HG02852 (cell line): ENCODE results near the gene SH3PXD2A.
"Not testable (repeated sequence)": the region's sequence is repeated elsewhere in the genome, so short reads cannot be mapped to it uniquely, and the experiment has no call there.

Experiments
- ATAC-seq: cut with Tn5 transposase; IDR thresholded peaks from one replicate; pipeline ENCODE4 v1.9.1; 2021; ENCODE audit warnings: mild to moderate bottlenecking, moderate library complexity; ENCODE audit not compliant: unreplicated experiment

SH3PXD2A gene

DNA sequence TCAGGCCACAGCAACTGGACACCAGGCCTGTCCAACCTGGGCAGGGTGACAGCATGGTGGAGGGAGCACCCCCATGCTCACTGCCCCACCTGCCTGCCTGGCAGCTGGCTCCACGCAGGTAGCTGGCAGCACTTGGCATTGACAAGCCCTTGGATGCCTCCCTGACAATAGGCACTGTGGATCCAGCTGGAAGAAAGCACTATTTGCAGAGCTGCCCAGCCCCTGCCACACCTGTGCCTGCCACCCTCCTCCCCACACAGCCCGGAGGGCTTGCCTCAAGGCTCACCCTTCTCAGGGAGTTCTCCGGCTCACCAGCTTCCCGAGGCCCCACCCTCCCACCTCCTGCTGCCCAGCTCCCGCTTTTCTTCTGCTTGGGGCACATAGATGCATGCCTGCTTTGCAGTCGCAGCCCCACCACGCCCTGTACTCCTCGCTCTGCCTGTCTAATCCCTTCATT is 201.8 kb downstream of the SH3PXD2A start:
- no peak for ATAC-seq

DNA sequence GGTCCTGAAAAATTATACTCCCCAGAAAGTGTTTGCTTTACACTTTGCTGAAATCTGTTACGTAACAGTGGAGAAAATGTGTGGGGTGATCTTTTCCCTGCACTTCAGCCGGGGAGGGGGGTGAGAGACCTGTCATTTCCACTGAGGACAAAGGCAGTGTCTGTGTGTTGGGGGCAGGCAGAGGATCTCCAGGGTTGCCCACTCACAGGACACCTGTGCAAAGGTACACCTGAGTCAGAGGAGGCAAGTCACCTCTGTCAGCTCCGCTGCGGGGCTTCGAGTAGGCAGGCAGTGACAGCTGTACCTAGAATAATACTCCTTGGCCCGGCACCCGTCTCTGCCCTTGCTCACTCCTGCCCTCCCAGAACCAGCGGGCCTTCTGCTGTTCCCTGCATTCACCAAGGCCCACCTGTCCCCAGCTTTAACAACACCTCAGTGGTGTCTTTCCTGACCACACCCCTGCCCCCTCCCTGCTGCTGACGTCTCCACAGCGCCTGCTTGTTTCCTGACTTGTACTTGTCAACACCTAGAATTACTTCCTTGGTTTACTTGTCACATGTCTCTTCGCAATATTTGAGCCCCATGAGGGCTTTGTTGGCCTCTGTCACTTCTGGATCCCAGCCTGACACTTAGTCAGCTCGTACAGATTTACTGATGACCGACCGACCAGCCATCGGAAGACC is 202.6 kb downstream of the SH3PXD2A start:
- no peak for ATAC-seq

DNA sequence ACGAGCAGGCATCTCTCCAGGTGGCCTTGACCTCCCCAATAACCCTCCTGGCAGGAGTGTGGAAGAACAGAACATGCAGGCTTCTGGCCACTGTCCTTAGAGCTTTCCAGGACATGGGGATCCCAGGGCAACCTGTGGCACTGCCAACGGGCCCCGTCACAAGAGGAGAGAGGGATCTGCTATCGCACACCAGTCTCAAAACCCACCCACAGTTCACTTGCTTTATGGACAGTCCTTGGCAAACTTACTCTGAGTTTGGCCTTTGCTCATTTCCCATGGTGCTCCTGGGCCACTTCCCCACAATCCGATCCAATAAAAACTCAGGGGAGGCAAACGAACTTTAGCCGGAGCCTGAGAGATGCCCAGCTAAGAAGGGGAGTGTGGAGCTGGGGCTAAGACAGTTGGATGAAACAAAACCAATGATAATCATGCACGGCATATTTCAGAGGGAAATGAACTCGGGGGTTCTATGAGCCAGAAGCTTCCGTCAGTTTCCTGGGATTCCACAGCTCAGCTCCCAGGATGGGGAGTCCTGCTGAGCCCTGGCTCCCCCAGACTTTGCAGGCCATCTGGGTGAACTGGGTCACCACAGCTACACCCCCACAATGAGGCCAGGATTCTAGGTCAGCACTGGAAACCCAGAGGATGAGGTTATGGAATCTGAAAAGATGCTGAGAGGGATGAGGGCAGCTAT is 203.4 kb downstream of the SH3PXD2A start:
- ATAC-seq = no peak

DNA sequence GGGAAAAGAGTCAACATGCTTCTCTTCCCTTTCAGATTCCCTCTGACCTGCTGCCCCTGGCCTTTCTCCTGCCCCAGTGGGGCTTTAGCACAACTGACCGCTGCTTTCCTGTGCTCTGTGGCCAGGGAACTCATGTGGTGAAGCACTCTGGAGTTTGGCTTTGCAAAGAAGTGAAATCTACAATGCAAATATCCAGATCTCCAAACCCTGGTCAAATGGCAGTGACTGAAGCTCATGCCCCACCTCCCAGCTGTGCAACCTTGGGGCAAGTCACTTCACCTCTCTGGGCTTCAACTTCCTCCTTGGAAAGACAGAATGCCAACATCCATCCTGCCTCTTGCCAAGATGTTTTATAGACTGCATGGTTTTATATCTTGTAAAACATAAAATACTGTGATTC is 204.0 kb downstream of the SH3PXD2A start:
- ATAC-seq = no peak

DNA sequence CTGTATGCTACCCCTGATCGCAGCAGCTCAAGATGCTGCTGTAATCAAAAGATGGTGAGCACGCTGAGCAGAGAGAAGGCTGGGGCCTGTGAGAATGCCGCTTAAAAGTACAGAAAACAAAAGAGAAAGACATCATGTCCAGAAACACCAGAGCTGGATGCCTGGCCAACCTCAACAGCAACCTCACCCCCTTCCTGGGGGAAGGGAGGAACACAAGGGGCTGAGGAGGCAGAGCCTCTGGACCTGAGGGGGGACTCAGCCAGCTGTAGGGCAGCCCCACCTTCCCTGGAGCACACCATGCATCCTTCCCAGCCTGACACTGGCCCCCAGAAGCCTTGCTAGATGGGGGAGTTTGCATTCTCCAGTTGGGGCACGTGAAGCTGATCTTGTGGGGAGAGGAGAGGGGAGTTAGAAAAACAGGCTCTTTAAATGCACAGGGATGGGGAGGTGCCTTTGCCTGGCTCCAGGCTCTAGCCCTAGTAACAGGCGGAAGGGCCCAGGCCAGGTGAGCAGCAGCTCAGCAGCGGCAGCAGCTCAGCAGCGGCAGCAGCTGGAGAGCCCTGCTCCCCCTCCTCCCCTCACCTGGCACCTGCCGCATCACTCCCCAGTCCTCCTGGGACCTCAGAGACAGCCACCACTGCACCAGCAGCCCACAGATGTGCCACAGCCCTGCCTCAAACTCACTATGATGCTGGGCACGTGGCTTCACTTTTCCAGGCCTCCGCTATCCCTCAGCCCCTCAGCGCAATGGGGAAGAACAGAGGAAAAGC is 205.5 kb downstream of the SH3PXD2A start:
- no peak for ATAC-seq

DNA sequence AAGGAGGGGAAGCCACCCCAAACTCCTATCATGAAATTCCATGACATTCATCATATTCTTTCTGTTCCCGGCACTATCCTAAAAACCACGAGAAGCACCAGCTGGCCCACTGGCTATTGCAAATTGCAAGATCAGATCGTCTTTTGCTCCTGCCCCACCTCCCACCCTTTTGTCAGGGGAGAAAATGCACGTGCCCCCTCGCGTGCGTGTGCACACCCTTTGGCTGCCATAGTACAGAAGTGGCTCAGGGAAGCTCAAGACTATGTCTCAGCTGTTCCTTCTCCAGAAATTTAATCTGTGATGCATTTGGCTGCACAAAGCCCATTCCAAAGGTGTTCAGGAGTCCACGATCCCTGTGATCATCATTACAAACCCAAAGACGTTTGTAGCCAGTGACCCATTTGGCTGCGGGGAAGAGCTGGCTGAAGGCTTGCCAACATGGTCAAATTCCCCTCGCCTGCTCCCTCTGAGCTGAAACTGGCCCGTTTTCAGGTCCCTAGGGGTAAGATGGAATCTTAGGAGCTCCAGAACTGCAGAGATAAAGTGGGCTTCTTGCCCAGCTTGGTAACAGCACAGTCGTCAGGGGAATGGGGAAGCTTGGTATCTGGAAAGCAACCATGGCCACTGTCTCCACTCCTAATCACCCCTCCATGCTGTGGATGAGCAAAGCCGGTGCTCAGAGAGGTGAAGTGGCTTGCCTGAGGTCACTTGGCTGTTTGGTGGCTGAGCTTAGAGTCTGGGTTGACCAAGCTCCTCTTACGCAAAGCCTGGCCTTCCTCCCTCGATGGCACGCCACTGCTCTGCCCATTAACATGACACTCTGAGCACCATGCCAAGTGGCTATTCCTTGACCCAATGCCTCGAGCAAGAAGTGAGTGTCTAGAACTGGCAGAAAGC is 206.5 kb downstream of the SH3PXD2A start:
- no peak for ATAC-seq

DNA sequence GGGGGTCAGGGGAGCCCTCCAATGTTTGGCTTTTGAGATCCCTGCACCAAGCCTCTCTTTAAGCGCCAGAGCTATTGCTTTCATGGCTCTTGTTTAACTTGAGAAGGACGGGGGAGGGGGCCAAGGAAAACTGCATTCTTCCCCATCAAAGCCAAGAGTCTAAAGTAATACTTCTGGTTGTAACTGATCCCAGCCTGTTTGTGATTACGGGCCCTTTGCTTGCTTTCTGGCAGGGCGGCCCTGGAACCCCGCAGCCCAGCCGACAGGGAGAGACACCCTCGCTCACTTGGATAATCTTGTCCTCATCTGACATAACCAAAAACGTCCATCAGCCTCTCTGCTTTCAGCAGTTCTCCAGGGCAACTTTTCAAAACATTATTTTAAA is 207.1 kb downstream of the SH3PXD2A start:
- no peak for ATAC-seq

DNA sequence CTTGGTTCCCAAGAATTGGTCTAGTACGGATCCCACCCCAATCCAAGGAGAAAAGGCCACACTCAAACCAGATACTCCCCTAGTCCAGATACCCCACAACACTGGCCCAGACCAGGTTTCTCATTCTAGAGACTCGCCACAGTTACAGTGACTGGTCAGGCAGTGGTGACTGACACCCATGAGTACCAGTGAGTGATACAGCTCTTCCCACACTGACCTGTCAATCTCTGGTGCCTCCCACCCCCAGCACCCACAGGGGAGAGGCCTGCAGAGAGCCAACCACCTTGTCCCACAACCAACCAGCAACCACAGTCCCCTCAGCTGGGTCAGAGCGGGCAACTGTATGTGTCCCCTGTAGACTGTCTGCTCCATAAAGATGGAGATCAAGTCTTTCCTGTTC is 209.1 kb downstream of the SH3PXD2A start:
- no peak for ATAC-seq

GRCh38 chr10:103645141-103646054 is 210.0 kb downstream of the SH3PXD2A start:
- ATAC-seq = no peak

GRCh38 chr10:103643381-103643780 is 212.0 kb downstream of the SH3PXD2A start:
- ATAC-seq = no peak

DNA sequence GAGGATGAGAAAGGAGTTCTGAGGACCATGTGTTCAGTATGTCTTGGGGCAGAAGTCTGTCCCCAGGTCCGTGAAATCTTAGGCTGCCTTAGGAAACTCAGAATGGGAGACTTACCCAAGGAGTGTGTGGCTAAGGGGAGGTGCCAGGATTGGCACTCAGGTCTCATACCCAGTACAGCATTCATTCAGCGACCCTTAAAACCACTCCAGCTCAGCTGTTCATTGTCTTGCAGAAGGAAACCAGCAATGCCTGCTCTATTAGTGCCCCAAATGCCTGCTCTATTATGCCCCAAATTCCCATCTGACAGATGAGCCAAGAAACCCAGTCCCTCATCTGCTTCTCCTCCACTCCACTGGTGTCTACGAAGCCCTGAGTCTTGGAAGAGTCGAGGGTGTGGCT is 214.1 kb downstream of the SH3PXD2A start:
- ATAC-seq = no peak

DNA sequence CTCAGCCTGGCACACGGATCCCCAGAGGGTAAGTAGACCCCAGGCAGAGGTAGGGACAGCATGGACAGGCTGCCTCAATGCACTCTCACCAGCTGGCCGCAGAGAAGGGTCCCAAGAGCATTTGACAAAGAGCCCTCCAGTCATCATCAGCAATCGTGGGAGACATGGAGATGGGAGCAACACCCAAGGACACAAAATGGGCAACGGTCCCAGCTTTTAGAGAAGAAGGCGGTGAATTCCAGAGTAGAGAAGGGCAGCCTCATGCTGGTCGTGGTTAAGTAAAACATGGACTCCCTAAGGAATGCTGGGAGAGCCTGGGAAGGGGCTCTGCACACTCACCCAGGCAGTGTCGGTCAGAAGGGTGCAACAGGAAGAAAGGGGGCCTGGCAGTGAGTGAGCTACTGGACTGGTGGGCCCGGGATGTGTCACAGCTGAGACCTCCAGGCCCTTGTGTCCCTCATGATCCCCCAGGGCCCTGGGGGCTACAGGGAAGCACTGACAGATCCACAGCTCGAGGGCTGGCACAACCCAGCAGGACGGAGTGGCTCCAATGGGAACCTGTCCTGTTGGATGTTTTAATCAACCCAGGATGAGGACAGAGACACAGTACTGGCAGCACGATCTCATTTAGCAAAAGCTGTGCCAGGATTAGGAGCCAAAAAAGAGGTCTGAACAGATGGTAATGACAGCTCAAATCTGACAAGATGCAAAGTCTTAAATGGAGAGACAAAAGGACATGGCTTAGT is 214.8 kb downstream of the SH3PXD2A start:
- no peak for ATAC-seq

- no peak for ATAC-seq
These were observed 216.4 kb downstream of the SH3PXD2A start for GRCh38 chr10:103638948-103639347.

DNA sequence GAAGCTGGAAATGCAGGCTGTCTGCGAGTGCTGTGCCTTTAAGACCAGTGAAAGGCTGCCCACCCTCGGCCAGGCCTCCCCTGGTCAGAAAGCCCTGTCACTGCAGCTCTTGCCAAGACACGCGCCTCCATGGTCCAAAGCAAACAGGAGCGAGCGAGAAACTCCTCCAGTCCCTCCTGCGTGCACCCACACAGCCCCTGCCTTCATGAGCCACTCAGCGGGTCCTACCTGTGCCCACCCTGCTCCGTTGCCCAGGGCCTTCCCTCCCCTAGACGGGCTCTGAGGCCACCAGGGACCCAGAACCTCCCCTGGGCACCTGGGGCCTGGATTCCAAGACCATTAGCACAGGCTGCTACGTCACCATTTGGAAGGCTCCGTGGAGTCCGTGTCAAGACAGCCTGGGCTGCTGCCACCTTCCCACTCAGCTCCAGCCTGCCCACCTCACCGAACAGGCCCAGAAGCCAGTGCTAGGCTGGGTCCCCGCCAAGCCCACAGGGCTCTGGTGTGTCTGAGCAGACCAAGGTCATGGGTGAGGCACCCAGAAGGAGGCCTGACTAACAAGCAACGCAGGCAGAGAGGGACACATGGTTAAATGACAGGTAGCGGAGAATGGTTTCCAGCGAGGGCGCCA is 217.3 kb downstream of the SH3PXD2A start:
- ATAC-seq = no peak

- no peak for ATAC-seq
These were observed 218.4 kb downstream of the SH3PXD2A start for GRCh38 chr10:103637011-103637410.

DNA sequence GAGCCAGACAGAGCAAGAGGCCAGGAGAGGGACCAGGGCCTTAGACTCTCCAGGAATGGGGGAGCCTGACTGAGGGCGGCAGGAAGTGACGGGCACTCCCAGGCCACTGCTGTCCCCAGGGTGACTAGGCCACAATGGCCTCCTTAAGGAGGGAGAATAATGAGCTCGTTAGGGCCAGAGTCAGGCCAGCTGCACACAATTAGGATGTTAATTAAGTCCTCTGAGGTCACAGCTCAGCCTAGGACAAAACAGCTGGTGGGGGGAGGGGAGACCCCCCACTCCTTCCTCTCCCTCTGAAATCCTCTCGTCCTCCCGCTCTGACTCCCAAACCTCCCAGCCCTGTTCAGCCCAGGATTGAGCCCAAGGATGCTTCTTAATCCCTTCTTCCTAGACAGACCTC is 218.9 kb downstream of the SH3PXD2A start:
- ATAC-seq = no peak

DNA sequence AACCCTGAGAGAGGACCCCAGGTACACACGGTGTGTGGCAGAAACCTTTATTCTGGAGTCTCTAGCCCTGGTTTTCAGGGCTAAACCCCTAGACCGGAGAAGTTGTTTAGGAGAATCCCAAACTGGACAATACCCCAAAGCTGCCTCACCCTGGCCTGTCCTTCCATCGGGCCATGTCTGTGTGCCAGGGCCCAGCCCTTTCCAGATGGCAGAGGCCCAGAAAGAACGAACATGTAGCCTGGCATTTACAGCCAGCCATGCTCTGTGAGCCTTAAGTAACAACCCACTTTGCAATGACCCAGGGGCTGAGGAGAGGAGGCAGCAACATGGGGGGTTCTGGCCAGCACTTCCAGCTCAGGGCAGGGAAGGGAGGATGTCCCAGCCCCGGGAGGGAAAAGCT is 219.8 kb downstream of the SH3PXD2A start:
- no peak for ATAC-seq

DNA sequence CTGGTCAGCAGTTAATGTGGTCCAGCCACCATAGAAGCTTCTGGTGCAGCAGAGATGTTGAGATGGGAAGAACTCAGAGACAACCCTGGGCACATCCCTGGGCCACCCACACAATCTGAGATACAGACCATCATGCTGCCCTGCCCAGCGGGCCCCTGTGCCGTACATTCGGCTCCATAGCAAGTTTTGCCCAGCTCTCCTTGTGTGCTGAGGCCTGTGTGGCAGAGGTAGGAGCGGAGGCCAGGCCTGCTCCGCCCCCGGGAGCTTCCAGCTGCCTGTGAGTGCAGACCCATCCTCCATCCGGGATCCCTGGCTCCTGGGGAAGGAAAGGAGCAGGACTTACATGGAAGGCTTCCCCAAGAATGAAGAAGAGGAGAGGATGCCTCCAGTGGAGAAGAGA is 221.5 kb downstream of the SH3PXD2A start:
- no peak for ATAC-seq

GRCh38 chr10:103632871-103633270 is 222.5 kb downstream of the SH3PXD2A start:
- not testable (repeated sequence) for ATAC-seq
